ENCODE measurements around the gene PPP6R3. TPM values are rescaled to one million over a fixed set of nuclear protein-coding genes. Genes with fewer than 3 reads are reported as not detected.

PPP6R3 gene
- total and polyA plus RNA-seq, 10 of the 15 experiments (the other 5 are each of a cell fraction or from before 2014, with no cell fraction given) = 12.4 to 123 (median 74.1) TPM

GRCh38 chr11:68471360-68472340, 11.1 kb downstream of the PPP6R3 start:
- no peaks in the 10 kb centered on the region for H3K27me3 ChIP-seq (replicated peaks in 1 of 2; ENCODE audit: control insufficient read depth in 2 of 2, insufficient read depth in 2 of 2, low read length in 1 of 2)
- H3K79me2 ChIP-seq (ENCODE audit: control insufficient read depth, insufficient read depth, low read length) = peaks cover 80% of the 10 kb centered on the region
- intact Hi-C loops (cut with micrococcal nuclease; ENCODE audit: unreplicated experiment) (no loop called here), in situ Hi-C loops (cut with MboI) (no loop called here)
- peak overlapping the region; percentile 15; the same call in 1 of the 2 replicates for H3K27ac ChIP-seq (ENCODE audit: control insufficient read depth, insufficient read depth)
- peaks cover 52% of the 10 kb centered on the region for H3K4me1 ChIP-seq (ENCODE audit: control insufficient read depth, insufficient read depth, low read length)
- ChIA-PET RAD21 (ENCODE audit: unreplicated experiment) (no interaction called here), CTCF (no interaction called here), SMC1A (ENCODE audit: uncharacterized antibody, unreplicated experiment) (interaction anchor here (1.1 kb wide), 1 partner anchor 34 kb away, joined by 3 read pairs; no protein-coding TSS in a partner anchor), POLR2A (no interaction called here)
- ATAC-seq (peak; percentile 59), DNase-seq (ENCODE audit: low read depth, low spot score) (peak; percentile 32), FAIRE-seq (no peak)
- 0 out of 2 replicates have a peak overlapping the region, but pooled peaks have one; percentile 22 for H3K4me3 ChIP-seq
- H3K36me3 ChIP-seq (ENCODE audit: control insufficient read depth in 2 of 2, insufficient read depth in 2 of 2, low read length in 1 of 2) = peaks cover 4 to 8% of the 10 kb centered on the region in 2 experiments; a peak in 3 of 4 replicates
- WGBS (ENCODE audit: insufficient coverage, insufficient replicate concordance, low lambda C conversion rate, missing lambda C conversion rate) = 56% methylated on average over 17 of the region's 17 CpGs
- peaks cover 14% of the 10 kb centered on the region for H4K20me1 ChIP-seq (ENCODE audit: control insufficient read depth, insufficient read depth)
- H3K9ac ChIP-seq (ENCODE audit: control insufficient read depth, insufficient read depth, low read length) = no peak overlapping the region
- H2AFZ ChIP-seq (ENCODE audit: control insufficient read depth, low read depth, low read length) = no peak overlapping the region
- H3K4me2 ChIP-seq (ENCODE audit: control insufficient read depth, insufficient read depth) = peak overlapping the region; percentile 49
- BruUV-seq (replicated peaks) = no TSS peak
- no peaks in the 10 kb centered on the region; the same call in 2 of the 3 replicates for H3K9me3 ChIP-seq (replicated peaks; ENCODE audit: control insufficient read depth, insufficient read depth, low read length)
- TF ChIP-seq HSF1 (IDR thresholded peaks at IDR 0.05; ENCODE audit: low read depth, low read length) = no peak
- no peak for TF ChIP-seq HDAC6 (IDR thresholded peaks at IDR 0.05; ENCODE audit: unreplicated experiment)
- TF ChIP-seq NBN (IDR thresholded peaks at IDR 0.05) = peak; percentile 78
- peak; percentile 75 for TF ChIP-seq IKZF1 (conservative IDR thresholded peaks at IDR 0.05)
- peak; percentile 56 for TF ChIP-seq ATF7 (IDR thresholded peaks at IDR 0.05; ENCODE audit: low read depth)
- TF ChIP-seq RELA (IDR thresholded peaks at IDR 0.05; ENCODE audit: borderline replicate concordance, partially characterized antibody) = no peak
- TF ChIP-seq MTA2 (IDR thresholded peaks at IDR 0.05; ENCODE audit: low read depth) = peak; percentile 45; the same call in 1 of the 2 replicates
- peak; percentile 84 for TF ChIP-seq RUNX3 (IDR thresholded peaks at IDR 0.05; ENCODE audit: low read length)
- no peak for TF ChIP-seq PBX3 (IDR thresholded peaks at IDR 0.05; ENCODE audit: insufficient replicate concordance, low read depth, low read length)
- TF ChIP-seq JUND (IDR thresholded peaks at IDR 0.05; ENCODE audit: low read depth, low read length) = no peak
- TF ChIP-seq USF1 (IDR thresholded peaks at IDR 0.05; ENCODE audit: borderline replicate concordance, extremely low read length, insufficient read depth, low read depth, low read length) = no peak
- TF ChIP-seq RELB (IDR thresholded peaks at IDR 0.05; ENCODE audit: low read depth) = peak; percentile 79
- TF ChIP-seq EGR1 (IDR thresholded peaks at IDR 0.05; ENCODE audit: borderline replicate concordance in 1 of 2, low read depth in 2 of 2, low read length in 2 of 2) = peak in 1 of 2 experiments; percentile 39; a peak in 1 of 3 replicates
- no peak for TF ChIP-seq POLR2A (IDR thresholded peaks at IDR 0.05; ENCODE audit: low read depth, low read length)
- TF ChIP-seq DPF2 (IDR thresholded peaks at IDR 0.05) = 0 out of 2 replicates have a peak, but pooled peaks have one; percentile 22
- no peak for TF ChIP-seq KAT2A (conservative IDR thresholded peaks at IDR 0.05; ENCODE audit: control insufficient read depth, low read depth, low read length)
